ENCODE data around the gene OBSL1.

The OBSL1 gene

DNA sequence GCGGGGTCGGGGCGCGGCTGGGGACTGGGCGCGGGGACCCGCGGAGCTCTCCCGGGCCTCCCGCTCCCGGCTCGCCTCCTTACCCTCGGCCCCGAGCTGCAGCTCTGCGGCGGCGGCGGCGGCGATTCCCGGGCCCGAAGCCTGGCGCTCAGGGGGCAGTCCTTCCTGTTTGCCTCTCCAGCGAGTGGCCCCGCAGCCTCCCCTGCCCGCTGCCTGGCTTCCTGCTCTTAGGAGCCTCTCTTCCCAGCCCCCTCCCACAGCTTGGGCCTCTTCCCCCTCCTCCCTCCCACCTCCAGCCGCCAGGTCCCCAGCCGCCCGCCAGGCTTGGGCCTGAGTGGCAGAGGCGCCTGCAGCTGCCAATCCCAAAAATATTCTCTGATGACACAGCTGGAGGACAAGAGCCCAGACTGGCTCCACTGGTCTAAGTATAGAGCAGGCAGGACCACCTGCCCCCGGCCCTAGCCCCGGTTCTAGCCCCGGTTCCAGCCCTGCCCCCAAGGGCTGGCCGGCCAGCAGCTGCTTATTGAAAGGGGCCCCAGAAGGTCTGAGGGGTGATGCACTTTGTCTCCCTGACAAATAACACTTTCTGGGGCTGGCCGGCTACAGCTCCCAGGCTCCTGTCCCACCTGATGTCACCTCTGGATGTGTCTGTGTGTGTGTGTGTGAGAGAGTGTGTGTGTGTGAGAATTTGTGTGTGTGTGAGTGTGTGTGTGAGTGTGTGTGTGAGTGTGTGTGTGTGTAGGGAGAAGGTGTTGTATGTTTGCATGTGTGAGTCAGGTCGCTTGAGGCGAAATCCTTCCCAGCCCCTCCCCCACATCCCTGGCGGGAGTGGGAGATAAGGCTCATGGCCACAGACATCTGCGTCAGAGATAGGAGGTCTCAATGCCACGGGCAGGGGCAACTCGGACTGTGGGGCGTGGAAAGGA is at the start of gene OBSL1:
Gene OBSL1, minus strand, starts transcription at position 229 of the 926 bp plus-strand sequence. CDS start 307 bp downstream, outside the sequence.
- no peak for DNase-seq (ENCODE audit: low read depth in 1 of 2, low spot score in 1 of 2)

DNA sequence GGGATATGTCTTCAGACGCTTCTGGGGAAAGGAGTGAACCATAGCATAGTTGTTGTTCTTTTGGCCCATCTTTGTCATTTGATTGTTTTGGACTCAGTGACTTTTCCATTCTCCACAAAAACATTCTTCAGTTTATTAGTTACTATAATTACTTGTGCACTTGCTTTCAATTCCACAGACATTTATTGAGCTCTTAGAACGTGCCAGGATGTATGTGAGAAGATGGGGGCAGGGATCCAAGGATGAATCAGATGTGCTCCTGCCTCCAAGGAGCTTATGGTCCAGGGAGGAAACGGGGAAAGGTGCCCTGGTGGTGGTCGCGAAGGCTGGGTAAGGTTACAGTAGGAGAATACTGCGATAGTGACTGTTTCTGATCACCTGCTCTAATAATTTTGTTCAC is 49.2 kb upstream of the OBSL1 start:
- no peak for DNase-seq (ENCODE audit: low read depth in 1 of 2, low spot score in 1 of 2)

DNA sequence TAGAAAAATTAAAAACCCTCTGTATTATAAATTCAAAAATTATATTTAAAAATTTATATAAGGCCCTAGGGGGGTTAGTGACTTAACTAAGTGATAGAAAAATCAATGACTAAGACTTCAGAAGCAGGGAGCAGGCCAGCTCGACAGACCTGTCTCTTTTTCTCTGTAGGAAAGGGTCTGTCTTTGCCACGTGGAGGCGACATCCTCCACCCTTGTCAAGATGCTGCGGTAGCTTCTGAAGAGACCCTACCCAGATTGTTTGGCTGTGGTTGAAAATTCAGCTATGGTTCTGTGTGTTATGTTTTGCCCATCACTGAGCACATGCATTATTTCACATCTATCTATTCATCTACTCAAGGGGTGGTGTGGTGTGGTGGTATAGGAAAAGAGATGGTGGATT is 47.9 kb upstream of the OBSL1 start:
- DNase-seq (ENCODE audit: low read depth in 1 of 2, low spot score in 1 of 2) = no peak

DNA sequence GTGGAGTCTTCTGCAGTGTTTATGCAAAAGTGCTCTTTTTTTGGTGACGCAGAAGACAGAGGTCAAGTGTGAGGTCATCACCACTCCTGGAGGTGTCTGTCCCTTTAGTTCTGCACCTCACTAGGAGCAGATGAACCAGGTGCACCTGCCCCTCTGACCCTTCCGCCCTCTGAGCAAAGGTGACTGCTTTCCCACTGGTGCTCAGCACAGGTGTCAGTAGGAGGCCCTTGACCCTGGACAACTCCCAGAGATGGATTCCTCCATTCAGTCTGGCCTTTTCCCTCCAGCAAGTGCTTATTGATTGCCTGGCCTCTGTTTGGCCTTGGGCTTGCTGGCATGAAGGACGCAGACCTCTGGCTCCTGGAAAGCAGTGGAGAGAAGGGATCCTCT is 47.4 kb upstream of the OBSL1 start:
- no peak for DNase-seq (ENCODE audit: low read depth in 1 of 2, low spot score in 1 of 2)

DNA sequence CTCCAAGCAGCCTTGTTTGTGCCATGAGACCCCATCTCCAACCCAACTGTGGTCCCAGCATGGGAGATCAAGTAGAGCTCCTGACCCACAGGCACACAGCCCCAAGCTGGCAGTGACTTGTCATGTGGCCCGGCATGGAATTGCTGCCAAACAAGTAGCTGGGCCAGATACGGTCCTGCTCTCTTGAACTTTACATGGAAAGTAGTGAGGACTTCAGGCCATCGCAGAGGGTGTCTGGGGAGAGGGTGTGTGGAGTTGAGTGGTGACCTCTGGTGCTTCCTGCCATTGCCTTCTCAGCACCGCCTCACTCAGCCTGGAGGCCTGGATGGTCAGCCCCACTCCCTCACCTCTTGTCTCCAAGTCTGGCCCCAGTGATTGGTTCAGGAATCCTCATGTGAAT is 45.2 kb upstream of the OBSL1 start:
- no peak for DNase-seq (ENCODE audit: low read depth in 1 of 2, low spot score in 1 of 2)

DNA sequence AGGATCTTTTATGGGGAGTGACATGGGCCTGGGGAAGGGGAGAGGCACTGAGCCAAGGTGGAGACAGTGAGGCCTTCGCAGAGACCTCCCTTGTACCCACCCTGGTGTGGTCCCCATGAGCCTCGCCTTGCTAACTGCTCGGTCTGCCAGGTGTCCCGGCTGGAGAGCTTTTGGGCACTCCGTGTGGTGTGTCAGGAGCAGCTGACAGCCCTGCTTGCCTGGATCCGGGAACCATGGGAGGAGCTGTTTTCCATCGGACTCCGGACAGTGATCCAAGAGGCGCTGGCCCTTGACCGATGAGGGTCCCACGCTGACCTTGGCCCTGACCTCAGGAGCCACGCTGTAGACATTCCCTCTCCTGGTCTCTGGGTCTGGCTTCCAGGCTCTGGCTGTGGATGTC is 44.6 kb upstream of the OBSL1 start:
- no peak for DNase-seq (ENCODE audit: low read depth in 1 of 2, low spot score in 1 of 2)

DNA sequence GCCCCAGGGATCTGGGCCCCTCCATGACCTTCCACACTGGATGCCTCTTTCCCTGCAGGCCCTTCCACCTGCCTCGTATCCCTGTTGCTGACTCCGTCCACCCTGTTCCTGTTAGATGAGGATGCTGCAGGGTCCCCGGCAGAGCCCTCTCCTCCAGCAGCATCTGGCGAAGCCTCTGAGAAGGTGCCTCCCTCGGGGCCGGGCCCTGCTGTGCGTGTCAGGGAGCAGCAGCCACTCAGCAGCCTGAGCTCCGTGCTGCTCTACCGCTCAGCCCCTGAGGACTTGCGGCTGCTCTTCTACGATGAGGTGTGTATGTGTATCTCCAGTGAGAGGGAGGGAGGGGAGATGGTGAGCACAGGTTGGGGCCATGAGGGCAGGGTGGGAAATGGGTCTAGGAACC is 43.7 kb upstream of the OBSL1 start:
- no peak for DNase-seq (ENCODE audit: low read depth in 1 of 2, low spot score in 1 of 2)

DNA sequence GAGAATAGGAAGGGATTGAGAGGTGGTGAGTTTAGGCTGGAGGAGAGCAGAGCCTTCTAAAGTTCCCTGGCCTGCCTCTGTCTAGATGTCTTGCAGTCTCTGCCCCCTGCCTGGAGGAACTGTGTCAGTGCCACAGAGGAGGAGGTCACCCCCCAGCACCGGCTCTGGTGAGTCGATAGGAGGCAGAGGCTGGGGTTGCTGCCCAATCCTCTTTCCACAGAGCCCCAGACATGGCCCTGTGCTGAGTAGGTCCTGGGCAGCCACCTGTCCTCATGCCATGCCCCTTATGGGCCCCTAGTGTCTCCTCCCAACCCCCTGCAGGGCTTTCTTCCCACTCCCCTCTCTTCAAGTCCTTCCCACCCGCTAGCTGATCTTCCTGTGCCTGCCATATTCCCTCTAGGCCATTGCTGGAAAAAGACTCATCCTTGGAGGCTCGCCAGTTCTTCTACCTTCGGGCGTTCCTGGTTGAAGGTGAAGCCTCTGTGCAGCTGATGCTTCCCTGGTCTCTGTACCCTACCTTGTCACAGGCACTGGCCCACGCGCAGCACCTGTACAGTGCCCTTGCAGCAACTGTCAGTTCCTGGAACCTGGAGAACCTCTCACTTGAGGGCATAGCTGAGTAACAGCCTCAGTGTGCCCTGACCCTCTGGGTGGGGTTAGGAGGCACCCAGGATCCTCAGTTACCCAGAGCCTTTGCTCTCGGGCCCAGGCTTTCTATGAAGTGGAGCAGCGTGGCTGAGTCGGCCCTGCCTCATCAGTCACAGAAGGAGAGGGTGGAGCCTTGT is 42.9 kb upstream of the OBSL1 start:
- no peak for DNase-seq (ENCODE audit: low read depth in 1 of 2, low spot score in 1 of 2)

DNA sequence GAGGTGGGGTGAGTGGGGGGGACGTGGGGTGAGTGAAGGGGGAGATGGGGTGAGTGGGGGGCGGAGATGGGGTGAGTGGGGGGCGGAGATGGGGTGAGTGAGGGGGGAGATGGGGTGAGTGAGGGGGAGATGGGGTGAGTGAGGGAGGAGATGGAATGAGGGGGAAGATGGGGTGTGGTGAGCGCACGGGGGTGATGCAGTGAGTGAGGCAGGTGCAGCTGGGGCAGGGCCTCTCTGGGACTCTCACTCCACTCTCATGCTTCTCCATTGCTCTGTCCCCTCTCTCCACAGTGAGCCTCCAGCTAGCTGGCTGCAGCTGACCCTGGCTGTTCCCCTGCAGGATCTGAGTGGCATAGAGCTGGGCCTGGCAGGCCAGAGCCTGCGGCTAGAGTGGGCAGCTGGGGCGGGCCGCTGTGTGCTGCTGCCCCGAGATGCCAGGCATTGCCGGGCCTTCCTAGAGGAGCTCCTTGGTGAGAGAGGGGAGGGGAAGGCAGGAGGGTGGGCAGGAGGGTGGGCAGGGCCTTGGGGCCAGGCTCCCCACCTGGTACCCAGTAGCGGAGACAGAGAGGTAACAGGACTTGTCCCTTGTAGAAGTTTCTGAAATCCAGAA is 42.2 kb upstream of the OBSL1 start:
- no peak for DNase-seq (ENCODE audit: low read depth in 1 of 2, low spot score in 1 of 2)

DNA sequence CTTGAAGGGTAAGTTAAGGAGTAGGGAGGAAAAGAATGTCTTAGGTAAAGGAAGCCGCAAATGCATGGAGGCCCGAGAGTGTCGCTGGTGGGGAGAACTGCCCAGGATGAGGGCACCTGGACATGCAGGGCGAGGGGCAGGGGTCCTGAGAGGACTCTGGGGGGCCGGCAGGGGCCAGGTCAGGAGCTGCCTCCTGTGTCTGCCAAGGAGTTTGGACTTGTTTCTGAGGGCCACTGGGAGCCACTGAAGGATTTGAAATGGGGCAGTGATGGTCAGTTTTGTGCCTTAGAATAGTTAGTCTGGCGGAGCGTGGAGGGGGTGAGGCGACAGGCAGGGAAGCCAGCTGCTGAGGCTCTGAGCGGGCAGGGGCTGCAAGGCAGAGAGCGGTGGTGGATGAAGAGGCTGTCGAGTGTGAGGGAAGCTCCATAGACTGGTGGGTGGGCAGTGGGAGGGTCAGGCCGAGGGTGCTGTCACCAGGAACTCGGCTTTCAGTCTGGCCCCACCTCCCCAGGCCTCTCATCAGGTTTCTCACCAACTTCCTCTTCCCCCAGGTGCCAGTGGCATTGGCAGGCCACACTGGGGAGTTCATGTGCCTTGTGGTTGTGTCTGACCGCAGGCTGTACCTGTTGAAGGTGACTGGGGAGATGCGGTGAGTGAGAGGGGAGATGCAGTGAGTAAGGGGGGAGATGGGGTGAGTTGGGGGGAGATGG is 41.4 kb upstream of the OBSL1 start:
- DNase-seq (ENCODE audit: low read depth in 1 of 2, low spot score in 1 of 2) = no peak

DNA sequence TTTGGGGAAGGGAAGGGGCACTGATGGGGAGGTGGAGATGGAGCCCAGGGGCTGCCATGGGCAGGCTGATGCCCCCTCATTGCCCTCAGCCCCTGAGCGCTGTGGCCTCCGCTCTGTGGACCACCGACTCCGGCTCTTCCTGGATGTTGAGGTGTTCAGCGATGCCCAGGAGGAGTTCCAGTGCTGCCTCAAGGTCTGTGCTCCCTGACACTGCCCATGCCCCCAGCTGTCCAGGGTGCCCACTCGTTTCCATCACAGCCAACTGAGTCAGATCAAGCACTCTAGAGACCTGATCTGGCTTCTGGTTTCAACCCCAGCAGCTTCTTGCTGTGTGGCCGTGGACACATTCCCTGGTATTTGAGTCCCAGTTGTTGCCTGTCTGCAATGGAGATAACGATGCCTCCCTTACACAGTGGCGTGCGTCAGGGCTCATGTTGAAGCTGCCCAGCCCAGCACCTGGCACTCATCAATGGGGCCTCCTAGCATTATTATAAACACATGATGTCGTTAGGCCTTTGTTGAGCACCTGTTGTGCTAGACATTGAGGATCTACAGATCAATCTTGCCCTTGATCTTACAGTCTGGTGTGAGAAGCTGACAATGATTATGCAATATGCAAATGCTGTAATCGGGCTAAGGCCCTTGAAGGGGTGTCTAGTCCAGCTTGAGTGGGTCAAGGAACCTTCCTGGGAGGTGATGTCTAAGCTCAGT is 40.7 kb upstream of the OBSL1 start:
- no peak for DNase-seq (ENCODE audit: low read depth in 1 of 2, low spot score in 1 of 2)

DNA sequence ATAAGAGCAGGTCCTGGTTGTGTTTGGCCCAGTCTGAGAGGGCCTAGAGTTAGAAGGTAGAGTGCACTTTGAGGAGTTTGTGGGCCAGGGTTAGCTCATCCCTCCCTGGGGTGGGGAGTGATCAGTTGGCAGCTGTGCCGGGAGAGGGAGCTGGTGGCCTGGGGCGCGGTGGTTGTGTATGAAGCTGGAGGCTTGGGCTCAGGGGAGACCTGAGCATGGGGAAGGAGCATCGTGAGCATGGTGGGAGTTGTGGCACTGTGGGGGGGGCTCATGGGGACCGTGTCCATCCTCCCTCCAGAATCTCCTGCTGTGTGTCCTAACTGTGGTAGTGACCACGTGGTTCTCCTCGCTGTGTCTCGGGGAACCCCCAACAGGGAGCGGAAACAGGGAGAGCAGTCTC is 40.0 kb upstream of the OBSL1 start:
- no peak for DNase-seq (ENCODE audit: low read depth in 1 of 2, low spot score in 1 of 2)

DNA sequence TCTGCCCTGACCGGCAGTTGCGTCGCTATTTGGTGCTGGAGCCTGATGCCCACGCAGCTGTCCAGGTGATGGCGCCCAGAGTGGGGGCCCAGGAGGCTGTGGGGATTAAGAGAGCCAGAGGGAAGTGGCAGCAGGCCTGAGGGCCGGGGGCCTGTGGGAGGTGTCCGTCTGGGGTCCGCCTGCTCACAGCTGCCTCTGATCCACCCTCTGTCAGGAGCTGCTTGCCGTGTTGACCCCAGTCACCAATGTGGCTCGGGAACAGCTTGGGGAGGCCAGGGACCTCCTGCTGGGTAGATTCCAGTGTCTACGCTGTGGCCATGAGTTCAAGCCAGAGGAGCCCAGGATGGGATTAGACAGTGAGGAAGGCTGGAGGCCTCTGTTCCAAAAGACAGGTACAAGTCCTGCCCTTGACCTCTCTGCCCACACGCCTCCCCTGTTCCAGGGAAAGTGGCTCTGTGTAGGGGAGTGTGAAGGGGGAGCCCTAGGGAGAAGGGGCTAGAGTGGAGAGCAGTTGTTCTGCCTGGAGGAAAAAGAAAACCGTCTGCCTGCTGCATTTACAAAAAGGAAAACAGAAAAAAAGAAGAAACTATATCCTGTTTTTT is 37.9 kb upstream of the OBSL1 start:
- no peak for DNase-seq (ENCODE audit: low read depth in 1 of 2, low spot score in 1 of 2)

DNA sequence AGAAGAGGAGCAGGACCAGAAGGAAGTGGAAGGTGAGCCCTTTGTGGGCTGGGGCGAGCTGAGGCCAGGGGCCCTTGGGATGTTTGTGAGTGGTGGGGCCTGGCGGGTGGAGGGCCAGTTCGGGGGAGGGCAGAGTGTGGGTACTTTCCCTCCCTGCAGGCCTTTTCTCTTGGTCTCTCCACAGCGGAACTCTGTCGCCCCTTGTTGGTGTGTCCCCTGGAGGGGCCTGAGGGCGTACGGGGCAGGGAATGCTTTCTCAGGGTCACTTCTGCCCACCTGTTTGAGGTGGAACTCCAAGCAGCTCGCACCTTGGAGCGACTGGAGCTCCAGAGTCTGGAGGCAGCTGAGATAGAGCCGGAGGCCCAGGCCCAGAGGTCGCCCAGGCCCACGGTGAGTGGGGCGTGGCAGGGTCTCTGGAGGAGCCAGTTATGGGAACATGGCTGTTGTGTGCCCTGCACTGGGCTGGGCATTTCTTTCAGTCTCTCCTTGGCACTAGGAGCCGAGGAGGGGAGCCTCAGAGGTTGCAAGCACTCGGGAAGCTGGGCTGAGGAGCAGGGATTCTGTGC is 37.1 kb upstream of the OBSL1 start:
- no peak for DNase-seq (ENCODE audit: low read depth in 1 of 2, low spot score in 1 of 2)

DNA sequence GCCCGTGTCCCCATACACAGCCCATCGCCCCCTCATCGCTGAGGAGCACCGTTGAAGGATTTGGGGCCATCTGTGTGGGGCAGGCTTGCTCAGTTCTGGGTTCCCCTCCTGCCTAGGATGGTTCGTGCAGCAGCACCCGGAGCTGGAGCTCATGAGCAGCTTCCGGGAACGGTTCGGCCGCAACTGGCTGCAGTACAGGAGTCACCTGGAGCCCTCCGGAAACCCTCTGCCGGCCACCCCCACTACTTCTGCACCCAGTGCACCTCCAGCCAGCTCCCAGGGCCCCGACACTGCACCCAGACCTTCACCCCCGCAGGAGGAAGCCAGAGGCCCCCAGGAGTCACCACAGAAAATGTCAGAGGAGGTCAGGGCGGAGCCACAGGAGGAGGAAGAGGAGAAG is 36.6 kb upstream of the OBSL1 start:
- no peak for DNase-seq (ENCODE audit: low read depth in 1 of 2, low spot score in 1 of 2)

DNA sequence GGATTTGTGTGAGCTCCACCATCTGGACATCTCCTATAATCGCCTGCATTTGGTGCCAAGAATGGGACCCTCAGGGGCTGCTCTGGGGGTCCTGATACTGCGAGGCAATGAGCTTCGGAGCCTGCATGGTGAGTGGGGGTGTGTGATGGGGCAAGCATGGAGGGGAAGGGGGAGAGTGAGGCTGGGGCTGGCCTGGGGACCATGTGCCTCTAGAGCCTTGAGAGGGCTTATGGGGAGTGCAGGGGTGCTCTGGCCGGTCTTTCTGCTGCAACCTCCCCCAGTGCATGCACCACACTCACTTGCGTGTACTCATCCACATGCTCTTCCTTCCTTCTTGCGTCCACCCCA is 34.2 kb upstream of the OBSL1 start:
- DNase-seq (ENCODE audit: low read depth in 1 of 2, low spot score in 1 of 2) = no peak

DNA sequence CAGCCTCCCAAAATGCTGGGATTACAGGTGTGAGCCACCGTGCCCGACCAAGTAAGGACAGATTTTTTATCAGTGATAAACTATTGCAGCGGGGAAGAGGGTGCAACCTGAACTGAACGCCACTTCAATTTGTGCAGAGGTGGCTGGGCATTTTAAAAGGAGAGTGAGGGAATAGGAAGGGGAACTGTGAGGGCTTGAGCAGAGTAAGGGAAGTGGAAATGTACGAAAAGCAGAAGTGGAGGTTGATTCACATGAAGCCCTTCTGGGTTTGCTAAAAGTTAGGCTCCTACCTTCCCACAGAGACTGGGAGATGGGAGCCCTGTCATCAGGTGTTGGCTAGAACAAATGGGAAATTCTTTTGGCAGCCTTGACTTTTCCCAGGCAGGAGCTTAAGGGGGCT is 32.4 kb upstream of the OBSL1 start:
- DNase-seq (ENCODE audit: low read depth in 1 of 2, low spot score in 1 of 2) = no peak

DNA sequence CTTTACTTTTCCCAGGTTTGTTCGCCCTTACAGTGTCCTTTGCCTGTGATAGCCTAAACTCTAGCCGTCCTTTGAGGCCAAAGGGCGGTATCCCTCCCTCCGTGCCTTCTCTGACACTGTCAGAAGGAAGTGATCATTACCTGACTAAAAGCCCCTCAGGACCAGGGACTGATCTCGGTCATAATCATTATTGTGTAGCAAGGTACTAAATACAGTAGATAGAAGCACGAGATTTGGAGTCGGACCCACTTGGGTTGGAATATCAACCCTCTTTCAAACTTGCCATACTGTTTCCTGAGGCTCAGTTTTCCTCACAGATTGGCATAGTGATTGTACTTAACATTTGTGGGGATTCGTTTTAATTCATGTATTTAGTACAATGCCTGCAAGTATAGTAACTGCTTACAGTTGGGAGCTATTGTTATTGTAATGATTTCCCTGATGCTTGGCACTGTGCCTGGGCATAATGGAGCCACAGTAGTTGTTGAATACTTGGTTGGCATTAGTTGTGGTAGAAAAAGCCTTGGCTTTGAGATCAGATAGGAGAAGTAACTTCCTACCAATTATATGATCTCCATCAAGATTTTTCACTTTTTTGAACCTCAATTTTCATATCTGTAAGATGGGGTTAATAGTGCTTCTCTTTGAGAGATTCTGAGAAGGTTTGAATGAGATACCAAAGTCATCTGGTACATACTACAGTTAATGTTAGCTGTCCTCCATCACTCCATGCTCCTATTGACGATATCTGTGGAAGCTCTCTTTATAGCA is 27.2 kb upstream of the OBSL1 start:
- DNase-seq (ENCODE audit: low read depth in 1 of 2, low spot score in 1 of 2) = no peak

DNA sequence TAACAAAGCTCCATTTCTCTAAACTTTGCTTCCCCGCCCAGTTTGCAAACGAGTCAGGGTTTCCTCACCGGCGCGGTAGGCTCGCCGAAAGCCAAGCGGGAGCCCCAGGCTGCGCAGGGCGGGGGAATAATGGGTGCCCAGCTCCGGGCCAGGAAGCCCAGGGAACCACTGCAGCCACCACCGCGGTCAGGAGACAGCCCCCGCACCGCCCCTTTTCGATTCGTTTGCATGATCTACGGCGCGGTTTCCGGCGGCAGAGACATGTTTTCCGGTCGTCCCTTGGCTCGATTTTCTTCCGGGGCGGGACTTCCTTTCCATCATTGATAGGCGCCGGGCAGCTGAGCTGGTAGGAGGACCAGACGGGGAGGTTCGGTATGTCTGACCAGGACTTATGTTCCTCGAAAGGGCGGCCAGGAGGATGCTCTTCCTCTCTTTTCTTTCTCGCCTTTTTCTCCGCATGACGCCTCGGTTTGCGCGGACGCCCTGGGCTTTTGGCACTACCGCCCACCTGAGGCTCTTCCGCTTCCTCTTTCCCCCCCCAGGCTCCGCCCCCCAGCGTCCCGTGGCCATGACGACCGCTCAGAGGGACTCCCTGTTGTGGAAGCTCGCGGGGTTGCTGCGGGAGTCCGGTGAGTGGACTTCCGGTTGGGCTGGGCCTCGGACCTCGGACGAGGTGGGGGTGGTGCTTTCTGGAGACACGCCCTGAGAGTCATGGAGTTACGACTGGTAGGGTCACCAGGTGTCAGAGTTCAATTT is 26.4 kb upstream of the OBSL1 start, which contains the start of gene STK11IP:
Gene STK11IP, plus strand, starts transcription at position 306 of the 756 bp plus-strand sequence. Its CDS starts 263 bp downstream, at position 569.
- peak; percentile 72 to 77 for DNase-seq (ENCODE audit: low read depth in 1 of 2, low spot score in 1 of 2)
